Subcutaneous adipose tissue (tissue), 4 donors: ENCODE data around the gene HMG20B. TPM values are rescaled to one million over a fixed set of nuclear protein-coding genes. Genes with fewer than 3 reads are reported as not detected.

Source experiments
- total RNA-seq, 4 donors: library from RNA; depleted of rRNA; stranded (reverse); fragments of >200 nt; gene quantifications; one replicate each; pipeline ENCODE4 v1.1.0, GENCODE V29; 2016
- TF ChIP-seq, protein P1 (sequence below): fragments of 450-650 bp; IDR thresholded peaks from one replicate; pipeline ENCODE4 v1.5.1; 2016; ENCODE audit warnings: low read depth, mild to moderate bottlenecking, control low read depth, antibody characterized with exemption, moderate library complexity

The HMG20B gene
- total RNA-seq, 4 donors from 2014 or later, result 51.4 to 124 (median 102) TPM

DNA sequence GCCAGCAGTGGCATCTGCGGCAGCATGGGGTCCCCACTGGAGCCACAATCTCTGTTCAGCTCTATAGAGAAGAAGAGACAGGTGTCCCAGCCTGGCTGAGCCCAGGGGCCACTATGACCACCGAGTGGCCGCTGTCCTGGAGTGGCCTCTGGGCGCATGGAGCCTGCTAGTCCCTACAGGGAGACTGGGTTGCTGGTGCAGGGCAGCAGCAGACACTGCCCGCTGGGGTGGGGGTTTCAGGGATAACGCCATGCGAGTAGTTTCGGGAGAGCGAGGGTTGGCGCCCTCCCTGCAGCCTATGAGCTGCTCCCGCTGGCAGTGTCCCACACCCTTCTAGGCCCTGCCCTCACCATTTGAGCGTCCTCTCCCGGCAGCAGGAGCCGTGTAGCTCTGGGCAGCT is 44.7 kb upstream of the HMG20B start:
- TF ChIP-seq, protein P1, sequence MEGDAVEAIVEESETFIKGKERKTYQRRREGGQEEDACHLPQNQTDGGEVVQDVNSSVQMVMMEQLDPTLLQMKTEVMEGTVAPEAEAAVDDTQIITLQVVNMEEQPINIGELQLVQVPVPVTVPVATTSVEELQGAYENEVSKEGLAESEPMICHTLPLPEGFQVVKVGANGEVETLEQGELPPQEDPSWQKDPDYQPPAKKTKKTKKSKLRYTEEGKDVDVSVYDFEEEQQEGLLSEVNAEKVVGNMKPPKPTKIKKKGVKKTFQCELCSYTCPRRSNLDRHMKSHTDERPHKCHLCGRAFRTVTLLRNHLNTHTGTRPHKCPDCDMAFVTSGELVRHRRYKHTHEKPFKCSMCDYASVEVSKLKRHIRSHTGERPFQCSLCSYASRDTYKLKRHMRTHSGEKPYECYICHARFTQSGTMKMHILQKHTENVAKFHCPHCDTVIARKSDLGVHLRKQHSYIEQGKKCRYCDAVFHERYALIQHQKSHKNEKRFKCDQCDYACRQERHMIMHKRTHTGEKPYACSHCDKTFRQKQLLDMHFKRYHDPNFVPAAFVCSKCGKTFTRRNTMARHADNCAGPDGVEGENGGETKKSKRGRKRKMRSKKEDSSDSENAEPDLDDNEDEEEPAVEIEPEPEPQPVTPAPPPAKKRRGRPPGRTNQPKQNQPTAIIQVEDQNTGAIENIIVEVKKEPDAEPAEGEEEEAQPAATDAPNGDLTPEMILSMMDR, result no peak

- TF ChIP-seq, protein P1, result no peak
Observed at GRCh38 chr19:3528539-3529211, 44.1 kb upstream of the HMG20B start.

GRCh38 chr19:3530389-3530788 is 42.4 kb upstream of the HMG20B start:
- TF ChIP-seq, protein P1, result no peak

- TF ChIP-seq, protein P1, result no peak
Observed at GRCh38 chr19:3531716-3532115, 41.0 kb upstream of the HMG20B start.

- TF ChIP-seq, protein P1, result no peak
Observed at GRCh38 chr19:3532154-3532786, 40.5 kb upstream of the HMG20B start.

- TF ChIP-seq, protein P1, result no peak
Observed at GRCh38 chr19:3533033-3533432, 39.7 kb upstream of the HMG20B start.

- TF ChIP-seq, protein P1, result no peak
Observed at GRCh38 chr19:3533563-3534216, 39.1 kb upstream of the HMG20B start.
